ENCODE measurements around the gene GNPDA1. TPM values are rescaled to one million over a fixed set of nuclear protein-coding genes. Genes with fewer than 3 reads are reported as not detected.

GNPDA1 gene
- total and polyA plus RNA-seq, 10 of the 15 experiments (the other 5 are each of a cell fraction or from before 2014, with no cell fraction given) = 1.0 to 11.9 (median 3.9) TPM

- TF ChIP-seq, protein P1, sequence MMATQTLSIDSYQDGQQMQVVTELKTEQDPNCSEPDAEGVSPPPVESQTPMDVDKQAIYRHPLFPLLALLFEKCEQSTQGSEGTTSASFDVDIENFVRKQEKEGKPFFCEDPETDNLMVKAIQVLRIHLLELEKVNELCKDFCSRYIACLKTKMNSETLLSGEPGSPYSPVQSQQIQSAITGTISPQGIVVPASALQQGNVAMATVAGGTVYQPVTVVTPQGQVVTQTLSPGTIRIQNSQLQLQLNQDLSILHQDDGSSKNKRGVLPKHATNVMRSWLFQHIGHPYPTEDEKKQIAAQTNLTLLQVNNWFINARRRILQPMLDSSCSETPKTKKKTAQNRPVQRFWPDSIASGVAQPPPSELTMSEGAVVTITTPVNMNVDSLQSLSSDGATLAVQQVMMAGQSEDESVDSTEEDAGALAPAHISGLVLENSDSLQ (IDR thresholded peaks at IDR 0.05) = peak; percentile 94
- no peak for TF ChIP-seq CEBPB (IDR thresholded peaks at IDR 0.05; ENCODE audit: borderline replicate concordance in 1 of 2, low read depth in 2 of 2, low read length in 2 of 2)
- no peak for TF ChIP-seq BCL11A (IDR thresholded peaks at IDR 0.05; ENCODE audit: low read depth, low read length)
- TF ChIP-seq MTA3 (IDR thresholded peaks at IDR 0.05; ENCODE audit: borderline replicate concordance, low read length) = no peak
- TF ChIP-seq, protein P2, sequence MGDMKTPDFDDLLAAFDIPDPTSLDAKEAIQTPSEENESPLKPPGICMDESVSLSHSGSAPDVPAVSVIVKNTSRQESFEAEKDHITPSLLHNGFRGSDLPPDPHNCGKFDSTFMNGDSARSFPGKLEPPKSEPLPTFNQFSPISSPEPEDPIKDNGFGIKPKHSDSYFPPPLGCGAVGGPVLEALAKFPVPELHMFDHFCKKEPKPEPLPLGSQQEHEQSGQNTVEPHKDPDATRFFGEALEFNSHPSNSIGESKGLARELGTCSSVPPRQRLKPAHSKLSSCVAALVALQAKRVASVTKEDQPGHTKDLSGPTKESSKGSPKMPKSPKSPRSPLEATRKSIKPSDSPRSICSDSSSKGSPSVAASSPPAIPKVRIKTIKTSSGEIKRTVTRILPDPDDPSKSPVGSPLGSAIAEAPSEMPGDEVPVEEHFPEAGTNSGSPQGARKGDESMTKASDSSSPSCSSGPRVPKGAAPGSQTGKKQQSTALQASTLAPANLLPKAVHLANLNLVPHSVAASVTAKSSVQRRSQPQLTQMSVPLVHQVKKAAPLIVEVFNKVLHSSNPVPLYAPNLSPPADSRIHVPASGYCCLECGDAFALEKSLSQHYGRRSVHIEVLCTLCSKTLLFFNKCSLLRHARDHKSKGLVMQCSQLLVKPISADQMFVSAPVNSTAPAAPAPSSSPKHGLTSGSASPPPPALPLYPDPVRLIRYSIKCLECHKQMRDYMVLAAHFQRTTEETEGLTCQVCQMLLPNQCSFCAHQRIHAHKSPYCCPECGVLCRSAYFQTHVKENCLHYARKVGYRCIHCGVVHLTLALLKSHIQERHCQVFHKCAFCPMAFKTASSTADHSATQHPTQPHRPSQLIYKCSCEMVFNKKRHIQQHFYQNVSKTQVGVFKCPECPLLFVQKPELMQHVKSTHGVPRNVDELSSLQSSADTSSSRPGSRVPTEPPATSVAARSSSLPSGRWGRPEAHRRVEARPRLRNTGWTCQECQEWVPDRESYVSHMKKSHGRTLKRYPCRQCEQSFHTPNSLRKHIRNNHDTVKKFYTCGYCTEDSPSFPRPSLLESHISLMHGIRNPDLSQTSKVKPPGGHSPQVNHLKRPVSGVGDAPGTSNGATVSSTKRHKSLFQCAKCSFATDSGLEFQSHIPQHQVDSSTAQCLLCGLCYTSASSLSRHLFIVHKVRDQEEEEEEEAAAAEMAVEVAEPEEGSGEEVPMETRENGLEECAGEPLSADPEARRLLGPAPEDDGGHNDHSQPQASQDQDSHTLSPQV (IDR thresholded peaks at IDR 0.05) = 0 out of 2 replicates have a peak, but pooled peaks have one; percentile 19
- peak; percentile 32; the same call in 1 of the 2 replicates for TF ChIP-seq YY1 (IDR thresholded peaks at IDR 0.05; ENCODE audit: low read depth, low read length)
- peak; percentile 31 for TF ChIP-seq USF1 (IDR thresholded peaks at IDR 0.05; ENCODE audit: borderline replicate concordance, extremely low read length, insufficient read depth, low read depth, low read length)
- no peak for TF ChIP-seq SP1 (IDR thresholded peaks at IDR 0.05; ENCODE audit: low read depth, low read length)
- peak; percentile 84 for TF ChIP-seq LARP7 (IDR thresholded peaks at IDR 0.05)
- TF ChIP-seq POLR2A (IDR thresholded peaks at IDR 0.05; ENCODE audit: low read depth, low read length) = peak; percentile 97
- peak; percentile 77; the same call in 1 of the 2 replicates for TF ChIP-seq CBFB (IDR thresholded peaks at IDR 0.05; ENCODE audit: low read depth)
- no peak for TF ChIP-seq CBX3 (IDR thresholded peaks at IDR 0.05; ENCODE audit: borderline replicate concordance, low read depth)
- TF ChIP-seq NR2C1 (IDR thresholded peaks at IDR 0.05) = peak; percentile 7; the same call in 1 of the 2 replicates
- TF ChIP-seq MEF2B (IDR thresholded peaks at IDR 0.05; ENCODE audit: partially characterized antibody, poor library complexity, severe bottlenecking) = peak; percentile 69
- peak; percentile 43 for TF ChIP-seq CREM (IDR thresholded peaks at IDR 0.05; ENCODE audit: low read depth)
- TF ChIP-seq GATAD2B (conservative IDR thresholded peaks at IDR 0.05; ENCODE audit: low read depth) = peak; percentile 82; the same call in 1 of the 2 replicates
- TF ChIP-seq, protein P3, sequence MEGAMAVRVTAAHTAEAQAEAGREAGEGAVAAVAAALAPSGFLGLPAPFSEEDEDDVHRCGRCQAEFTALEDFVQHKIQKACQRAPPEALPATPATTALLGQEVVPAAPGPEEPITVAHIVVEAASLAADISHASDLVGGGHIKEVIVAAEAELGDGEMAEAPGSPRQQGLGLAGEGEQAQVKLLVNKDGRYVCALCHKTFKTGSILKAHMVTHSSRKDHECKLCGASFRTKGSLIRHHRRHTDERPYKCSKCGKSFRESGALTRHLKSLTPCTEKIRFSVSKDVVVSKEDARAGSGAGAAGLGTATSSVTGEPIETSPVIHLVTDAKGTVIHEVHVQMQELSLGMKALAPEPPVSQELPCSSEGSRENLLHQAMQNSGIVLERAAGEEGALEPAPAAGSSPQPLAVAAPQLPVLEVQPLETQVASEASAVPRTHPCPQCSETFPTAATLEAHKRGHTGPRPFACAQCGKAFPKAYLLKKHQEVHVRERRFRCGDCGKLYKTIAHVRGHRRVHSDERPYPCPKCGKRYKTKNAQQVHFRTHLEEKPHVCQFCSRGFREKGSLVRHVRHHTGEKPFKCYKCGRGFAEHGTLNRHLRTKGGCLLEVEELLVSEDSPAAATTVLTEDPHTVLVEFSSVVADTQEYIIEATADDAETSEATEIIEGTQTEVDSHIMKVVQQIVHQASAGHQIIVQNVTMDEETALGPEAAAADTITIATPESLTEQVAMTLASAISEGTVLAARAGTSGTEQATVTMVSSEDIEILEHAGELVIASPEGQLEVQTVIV (IDR thresholded peaks at IDR 0.05; ENCODE audit: borderline replicate concordance, partially characterized antibody) = peak; percentile 67
- peak; percentile 67; the same call in 1 of the 2 replicates for TF ChIP-seq TAF1 (IDR thresholded peaks at IDR 0.05; ENCODE audit: borderline replicate concordance, low read depth, low read length)
- TF ChIP-seq HCFC1 (IDR thresholded peaks at IDR 0.05; ENCODE audit: low read length) = peak; percentile 34; the same call in 1 of the 2 replicates
- TF ChIP-seq PAX5 (IDR thresholded peaks at IDR 0.05; ENCODE audit: borderline replicate concordance, low read depth, low read length) = no peak
Measured at GRCh38 chr5:141968914-141969608, 43.8 kb downstream of the GNPDA1 start, which contains the start of gene RNF14 (continued).

All from GM12878 (cell line).